SH-SY5Y (cell line): Measurements from ENCODE around the gene CHODL.

Experiments used
- GATA2 ChIP-seq: IDR thresholded peaks from 2 replicates; pipeline ENCODE4 v1.6.1; 2011; ENCODE audit warnings: mild to moderate bottlenecking, low read depth, low read length
- GATA3 ChIP-seq: IDR thresholded peaks from 2 replicates; pipeline ENCODE4 v1.6.1; 2011; ENCODE audit warnings: low read depth, mild to moderate bottlenecking, low read length, moderate library complexity

Gene CHODL

GRCh38 chr21:18244671-18245463 is at the start of gene CHODL:
Gene CHODL, plus strand, starts transcription at chr21:18244833. Its CDS starts 391 bp downstream, at chr21:18245224.
- TF ChIP-seq GATA3 (no peak), GATA2 (no peak)

GRCh38 chr21:18204931-18205330 is 39.7 kb upstream of the CHODL start:
- TF ChIP-seq GATA2 (no peak), GATA3 (no peak)

- no peak for TF ChIP-seq GATA3
- no peak for TF ChIP-seq GATA2
Observed at GRCh38 chr21:18218331-18218730, 26.3 kb upstream of the CHODL start.

GRCh38 chr21:18220498-18220897 is 24.1 kb upstream of the CHODL start:
- no peak for TF ChIP-seq GATA3
- TF ChIP-seq GATA2: no peak

- TF ChIP-seq GATA3: no peak
- no peak for TF ChIP-seq GATA2
Observed at GRCh38 chr21:18222346-18222745, 22.3 kb upstream of the CHODL start.

GRCh38 chr21:18228060-18228739 is 16.4 kb upstream of the CHODL start:
- TF ChIP-seq GATA3: no peak

- no peak for TF ChIP-seq GATA2
- no peak for TF ChIP-seq GATA3
Observed at GRCh38 chr21:18235545-18235944, 9.1 kb upstream of the CHODL start.

- no peak for TF ChIP-seq GATA3
- no peak for TF ChIP-seq GATA2
Observed at GRCh38 chr21:18245464-18245967, 883 bp downstream of the CHODL start.

- TF ChIP-seq GATA2 (no peak), GATA3 (no peak)
Observed at GRCh38 chr21:18248171-18248570, 3.5 kb downstream of the CHODL start.

- TF ChIP-seq GATA2: no peak
- TF ChIP-seq GATA3: no peak
Observed at GRCh38 chr21:18249672-18250071, 5.0 kb downstream of the CHODL start.

- no peak for TF ChIP-seq GATA3
- TF ChIP-seq GATA2: no peak
Observed at GRCh38 chr21:18251065-18251464, 6.4 kb downstream of the CHODL start.

GRCh38 chr21:18252256-18252655 is 7.6 kb downstream of the CHODL start:
- TF ChIP-seq GATA2: no peak
- TF ChIP-seq GATA3: no peak

- TF ChIP-seq GATA2 (no peak), GATA3 (no peak)
Observed at GRCh38 chr21:18252680-18253079, 8.0 kb downstream of the CHODL start.

GRCh38 chr21:18253221-18253620 is 8.6 kb downstream of the CHODL start:
- no peak for TF ChIP-seq GATA3
- no peak for TF ChIP-seq GATA2

GRCh38 chr21:18253799-18254198 is 9.2 kb downstream of the CHODL start:
- no peak for TF ChIP-seq GATA3
- no peak for TF ChIP-seq GATA2

- no peak for TF ChIP-seq GATA2
- TF ChIP-seq GATA3: no peak
Observed at GRCh38 chr21:18265944-18266343, 21.3 kb downstream of the CHODL start.
